Kidney (tissue), 14 donors: ENCODE results near the gene PPTC7. TPM values are rescaled to one million over a fixed set of nuclear protein-coding genes. Genes with fewer than 3 reads are reported as not detected.
"Not testable (repeated sequence)": the region's sequence is repeated elsewhere in the genome, so short reads cannot be mapped to it uniquely, and the experiment has no call there.

Experiments
- DNase-seq, 5 donors: peaks; one replicate each; pipeline ENCODE4 v3.0.0-alpha.2; 2013 to 2020
- FAIRE-seq: peaks from 2 replicates; lab custom pipeline; 2012; peaks lifted over from hg19 to GRCh38; lab: Jason Lieb, UNC
- H3K27ac ChIP-seq, 2 donors: one replicate each; pipeline ENCODE4 v1.7.0; 2013; ENCODE audit warnings: low read depth in 2 of 2, low read length in 2 of 2, inconsistent platforms in 1 of 2
- H3K27me3 ChIP-seq: one replicate; pipeline ENCODE4 v1.7.1; 2013; ENCODE audit warnings: low read length, inconsistent platforms; ENCODE audit not compliant: control insufficient read depth, insufficient read depth
- H3K36me3 ChIP-seq, 3 donors: one replicate each; pipeline versions ENCODE4 v1.7.0 to v1.7.1; 2013; ENCODE audit warnings: low read length in 3 of 3, control low read depth in 1 of 3, inconsistent platforms in 1 of 3; ENCODE audit not compliant: insufficient read depth in 3 of 3, control insufficient read depth in 2 of 3
- H3K4me1 ChIP-seq, 3 donors: one replicate each; pipeline versions ENCODE4 v1.7.0 to v1.7.1; 2013; ENCODE audit warnings: low read length in 3 of 3, inconsistent platforms in 1 of 3, low read depth in 1 of 3; ENCODE audit not compliant: control insufficient read depth in 2 of 3, insufficient read depth in 2 of 3
- H3K4me3 ChIP-seq, 3 donors: one replicate each; pipeline versions ENCODE4 v1.7.0 to v1.8.1; 2013; ENCODE audit warnings: low read length in 3 of 3, control low read depth in 1 of 3, inconsistent platforms in 1 of 3
- H3K9ac ChIP-seq, 3 donors: one replicate each; pipeline versions ENCODE4 v1.7.0 to v1.7.1; 2013; ENCODE audit warnings: low read length in 3 of 3, control low read depth in 1 of 3, inconsistent platforms in 1 of 3
- H3K9me3 ChIP-seq, 3 donors: one replicate each; pipeline versions ENCODE4 v1.7.0 to v1.7.1; 2013; ENCODE audit warnings: low read length in 3 of 3, control low read depth in 1 of 3, inconsistent platforms in 1 of 3; ENCODE audit not compliant: control insufficient read depth in 2 of 3, insufficient read depth in 1 of 3
- CTCF ChIP-seq: IDR thresholded peaks from 3 replicates; pipeline ENCODE4 v1.5.1; 2012; ENCODE audit warnings: mild to moderate bottlenecking, moderate library complexity, borderline replicate concordance; ENCODE audit not compliant: insufficient read depth; ENCODE audit errors: extremely low read depth
- intact Hi-C: fragments of 100-400 bp; cut with DNase I; formaldehyde crosslinking; loops from one replicate; pipeline ENCODE4 v1.11.1; 2022
- polyA plus RNA-seq: library from polyadenylated mRNA; stranded (reverse); fragments of 350-450 nt; fragmentation: Illumina TruSeq; extraction: RNeasy Lipid Tissue Mini Kit (QIAGEN cat#74804); gene quantifications from one replicate; pipeline ENCODE4 v1.2.3, GENCODE V29; 2014; ENCODE audit warnings: low read depth, low replicate concordance; ENCODE audit not compliant: insufficient read depth
- total RNA-seq: library from RNA; stranded (reverse); fragmentation: NEBNext Ultra II Directional; extraction: Animal tissue kit (Norgen Biotek cat#: 25700); gene quantifications from one replicate; pipeline ENCODE4 v1.2.1, GENCODE V29; 2021
- donor health status: control.
- donor health status: control.
- donor health status: control.
- donor health status: control.
- donor health status: control.
- donor health status: DM: yes; HTN: yes; CAD: no.
- donor health status: Normal renal cell carcinoma (clear cell type).

PPTC7 gene
- total and polyA plus RNA-seq, 2 donors from 2014 or later, result 10.0 to 27.9 TPM

- H3K27me3 ChIP-seq, result no peaks in the 10 kb centered on the region
- intact Hi-C loops, result no loop called here
- FAIRE-seq (no peak), DNase-seq (no peak)
- H3K27ac ChIP-seq, result no peak overlapping the region
- no peak for TF ChIP-seq CTCF
- H3K9me3 ChIP-seq, result no peaks in the 10 kb centered on the region
- no peak overlapping the region for H3K9ac ChIP-seq
- H3K4me3 ChIP-seq, result no peak overlapping the region
- peaks cover 0 to 6% (median 3%) of the 10 kb centered on the region in 3 donors for H3K36me3 ChIP-seq
- H3K4me1 ChIP-seq, result peaks cover 2 to 25% (median 21%) of the 10 kb centered on the region in 3 donors
Measured at GRCh38 chr12:110546339-110546738, 36.8 kb downstream of the PPTC7 start.

DNA sequence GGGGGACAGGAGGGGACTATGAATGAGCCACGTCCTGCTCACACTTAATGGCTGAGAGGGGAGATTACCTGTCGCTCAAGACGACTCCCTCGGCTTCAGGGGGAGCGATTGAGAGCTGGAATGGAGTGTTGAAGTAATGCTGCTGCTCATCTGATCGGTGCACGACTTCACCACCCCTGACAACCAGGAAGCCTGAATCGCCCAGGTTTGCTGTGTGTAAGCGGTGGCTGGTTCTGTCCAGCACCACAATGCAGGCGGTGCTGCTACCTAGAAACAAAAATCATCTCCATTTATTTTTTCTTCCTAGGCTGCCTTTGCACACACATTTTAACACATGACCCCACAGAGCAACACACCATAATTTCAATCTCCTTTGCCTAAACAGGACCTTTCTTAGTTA is 37.3 kb downstream of the PPTC7 start:
- intact Hi-C loops, result no loop called here
- Histone ChIP-seq H3K4me1 (peaks cover 2 to 25% (median 21%) of the 10 kb centered on the region in 3 donors), H3K27me3 (no peaks in the 10 kb centered on the region), H3K9ac (no peak overlapping the region), H3K9me3 (no peaks in the 10 kb centered on the region), H3K36me3 (peaks cover 0 to 6% (median under 1%) of the 10 kb centered on the region in 3 donors), H3K27ac (peak overlapping the region in 1 of 2 donors; percentile 13), H3K4me3 (no peak overlapping the region)
- DNase-seq (no peak), FAIRE-seq (no peak)
- no peak for TF ChIP-seq CTCF

DNA sequence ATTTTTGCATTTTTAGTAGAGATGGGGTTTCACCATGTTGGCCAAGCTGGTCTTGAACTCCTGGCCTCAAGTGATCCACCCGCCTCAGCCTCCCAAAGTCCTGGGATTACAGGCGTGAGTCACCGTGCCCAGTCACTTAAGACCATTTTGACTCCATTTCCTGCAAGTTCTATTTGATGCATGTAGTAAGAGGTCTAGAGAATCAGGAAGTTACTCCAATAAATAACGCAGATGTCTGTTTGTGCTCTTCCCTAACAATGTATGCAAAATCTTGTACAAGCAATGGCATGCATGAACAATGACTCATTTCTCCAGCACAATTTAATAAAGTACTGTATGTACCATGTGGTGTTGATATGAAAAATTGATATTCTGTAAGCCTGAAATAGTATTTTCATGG is 37.9 kb downstream of the PPTC7 start:
- H3K36me3 ChIP-seq, H3K9ac ChIP-seq, H3K9me3 ChIP-seq, FAIRE-seq, H3K27ac ChIP-seq, intact Hi-C loops, H3K4me3 ChIP-seq, H3K27me3 ChIP-seq: not testable (repeated sequence)
- peaks cover 2 to 25% (median 21%) of the 10 kb centered on the region in 3 donors for H3K4me1 ChIP-seq
- peak in 1 of 5 donors; percentile 29 for DNase-seq

DNA sequence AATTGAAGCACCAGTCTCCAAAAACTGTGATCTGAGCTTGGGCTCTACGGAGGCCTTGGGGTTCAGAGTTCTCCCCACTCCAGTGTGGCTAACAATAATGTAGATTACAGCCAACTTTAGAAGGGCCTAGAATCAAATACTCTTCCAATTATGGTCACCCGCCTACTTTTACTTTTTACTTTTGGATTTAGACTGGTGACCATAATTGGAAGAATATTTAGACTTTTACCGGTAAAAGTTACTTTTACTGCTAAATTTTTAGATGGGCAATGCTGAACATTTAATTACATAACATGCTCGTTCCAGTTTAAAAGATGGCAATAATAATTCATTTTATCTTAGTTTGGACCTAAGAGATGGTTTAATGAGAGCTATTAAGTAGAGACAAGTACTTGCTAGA is 39.2 kb downstream of the PPTC7 start:
- H3K36me3 ChIP-seq, result peaks cover 0 to 15% (median under 1%) of the 10 kb centered on the region in 3 donors
- TF ChIP-seq CTCF, result no peak
- DNase-seq (no peak), FAIRE-seq (no peak)
- intact Hi-C loops, result no loop called here
- no peaks in the 10 kb centered on the region for H3K27me3 ChIP-seq
- peaks cover 2 to 25% (median 25%) of the 10 kb centered on the region in 3 donors for H3K4me1 ChIP-seq
- peak overlapping the region; percentile 82 to 93 for H3K27ac ChIP-seq
- no peaks in the 10 kb centered on the region for H3K9me3 ChIP-seq
- H3K4me3 ChIP-seq, result no peak overlapping the region
- H3K9ac ChIP-seq, result peak overlapping the region in 1 of 3 donors; percentile 54
